ENCODE measurements around the gene CDH12.

GRCh38 chr5:22665801-22666200, 187.3 kb downstream of the CDH12 start:
- TF ChIP-seq CTCF (IDR thresholded peaks at IDR 0.05) (no peak), POLR2A (IDR thresholded peaks at IDR 0.05) (no peak), EP300 (IDR thresholded peaks at IDR 0.05) (no peak)

Data from ovary (tissue), 3 donors.